Measurements from ENCODE around the gene ZDHHC22. TPM values are rescaled to one million over a fixed set of nuclear protein-coding genes. Genes with fewer than 3 reads are reported as not detected.

Gene ZDHHC22
- total and polyA plus RNA-seq, 3 donors from 2014 or later = 0.84 to 3.2 (median 1.7) TPM

- DNase-seq = no peak
- H3K4me1 ChIP-seq = peaks cover 4% of the 10 kb centered on the region
- H3K27ac ChIP-seq = no peak overlapping the region
- TF ChIP-seq POLR2A (IDR thresholded peaks at IDR 0.05) = no peak
- TF ChIP-seq, protein P1, sequence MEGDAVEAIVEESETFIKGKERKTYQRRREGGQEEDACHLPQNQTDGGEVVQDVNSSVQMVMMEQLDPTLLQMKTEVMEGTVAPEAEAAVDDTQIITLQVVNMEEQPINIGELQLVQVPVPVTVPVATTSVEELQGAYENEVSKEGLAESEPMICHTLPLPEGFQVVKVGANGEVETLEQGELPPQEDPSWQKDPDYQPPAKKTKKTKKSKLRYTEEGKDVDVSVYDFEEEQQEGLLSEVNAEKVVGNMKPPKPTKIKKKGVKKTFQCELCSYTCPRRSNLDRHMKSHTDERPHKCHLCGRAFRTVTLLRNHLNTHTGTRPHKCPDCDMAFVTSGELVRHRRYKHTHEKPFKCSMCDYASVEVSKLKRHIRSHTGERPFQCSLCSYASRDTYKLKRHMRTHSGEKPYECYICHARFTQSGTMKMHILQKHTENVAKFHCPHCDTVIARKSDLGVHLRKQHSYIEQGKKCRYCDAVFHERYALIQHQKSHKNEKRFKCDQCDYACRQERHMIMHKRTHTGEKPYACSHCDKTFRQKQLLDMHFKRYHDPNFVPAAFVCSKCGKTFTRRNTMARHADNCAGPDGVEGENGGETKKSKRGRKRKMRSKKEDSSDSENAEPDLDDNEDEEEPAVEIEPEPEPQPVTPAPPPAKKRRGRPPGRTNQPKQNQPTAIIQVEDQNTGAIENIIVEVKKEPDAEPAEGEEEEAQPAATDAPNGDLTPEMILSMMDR (IDR thresholded peaks at IDR 0.05) = no peak
- WGBS, 2 donors = 94 to 97% methylated on average over 3 of the region's 3 CpGs
- no peaks in the 10 kb centered on the region for H3K9me3 ChIP-seq
- H3K27me3 ChIP-seq = no peaks in the 10 kb centered on the region
- H3K36me3 ChIP-seq (ENCODE audit: low read depth, missing control alignments) = no peaks in the 10 kb centered on the region
- intact Hi-C loops (cut with DNase I; ENCODE audit: low total_unique reads) = no loop called here
- no peak overlapping the region for H3K4me3 ChIP-seq
Measured at GRCh38 chr14:77086017-77086727, 55.4 kb downstream of the ZDHHC22 start.

DNA sequence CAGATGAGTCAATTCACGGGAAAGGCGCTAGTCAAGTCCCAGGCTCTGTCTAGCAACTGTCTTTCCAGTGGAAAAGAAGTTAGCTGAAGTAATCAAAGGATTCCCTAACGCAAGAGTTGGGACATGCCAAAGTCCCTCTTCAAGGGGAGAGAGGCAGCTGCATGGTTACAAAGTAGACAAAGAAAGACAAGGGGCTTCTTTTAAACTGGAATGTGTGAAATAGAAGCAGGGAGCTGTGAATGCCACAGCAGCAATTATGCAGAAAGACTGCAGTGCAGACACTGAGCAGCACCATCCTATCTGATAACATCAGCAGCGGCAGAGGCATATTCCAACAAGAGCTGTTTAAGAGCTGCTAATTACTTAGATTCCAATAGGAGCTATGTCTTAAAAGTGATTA, 56.1 kb downstream of the ZDHHC22 start:
- H3K36me3 ChIP-seq (ENCODE audit: low read depth, missing control alignments) = no peaks in the 10 kb centered on the region
- no peak overlapping the region for H3K4me3 ChIP-seq
- no peaks in the 10 kb centered on the region for H3K9me3 ChIP-seq
- H3K27ac ChIP-seq = no peak overlapping the region
- peaks cover 4% of the 10 kb centered on the region for H3K4me1 ChIP-seq
- H3K27me3 ChIP-seq = no peaks in the 10 kb centered on the region
- no peak for DNase-seq
- intact Hi-C loops (cut with DNase I; ENCODE audit: low total_unique reads) = no loop called here
- 63 to 65% methylated on average over 4 of the region's 4 CpGs for WGBS, 2 donors
- TF ChIP-seq, protein P1 (IDR thresholded peaks at IDR 0.05) = no peak
- no peak for TF ChIP-seq POLR2A (IDR thresholded peaks at IDR 0.05)

- TF ChIP-seq, protein P1 (IDR thresholded peaks at IDR 0.05) = no peak
- no peak for TF ChIP-seq POLR2A (IDR thresholded peaks at IDR 0.05)
- H3K36me3 ChIP-seq (ENCODE audit: low read depth, missing control alignments) = no peaks in the 10 kb centered on the region
- H3K9me3 ChIP-seq = no peaks in the 10 kb centered on the region
- no peak overlapping the region for H3K27ac ChIP-seq
- DNase-seq = no peak
- WGBS, 2 donors = 72 to 77% methylated on average over 5 of the region's 5 CpGs
- intact Hi-C loops (cut with DNase I; ENCODE audit: low total_unique reads) = no loop called here
- H3K4me3 ChIP-seq = no peak overlapping the region
- H3K4me1 ChIP-seq = peaks cover 4% of the 10 kb centered on the region
- no peaks in the 10 kb centered on the region for H3K27me3 ChIP-seq
Measured at GRCh38 chr14:77084985-77085384, 56.6 kb downstream of the ZDHHC22 start.

GRCh38 chr14:77083082-77083481, 58.5 kb downstream of the ZDHHC22 start:
- 66 to 72% methylated on average over 3 of the region's 3 CpGs for WGBS, 2 donors
- DNase-seq = no peak
- TF ChIP-seq, protein P1 (IDR thresholded peaks at IDR 0.05) = no peak
- no peak for TF ChIP-seq POLR2A (IDR thresholded peaks at IDR 0.05)
- Histone ChIP-seq H3K36me3 (ENCODE audit: low read depth, missing control alignments) (no peaks in the 10 kb centered on the region), H3K4me3 (no peak overlapping the region), H3K9me3 (no peaks in the 10 kb centered on the region), H3K4me1 (peaks cover 4% of the 10 kb centered on the region), H3K27me3 (no peaks in the 10 kb centered on the region), H3K27ac (no peak overlapping the region)
- intact Hi-C loops (cut with DNase I; ENCODE audit: low total_unique reads) = no loop called here

- H3K9me3 ChIP-seq = no peaks in the 10 kb centered on the region
- no peak for DNase-seq
- no peaks in the 10 kb centered on the region for H3K36me3 ChIP-seq (ENCODE audit: low read depth, missing control alignments)
- no peak overlapping the region for H3K27ac ChIP-seq
- WGBS, 2 donors = 83 to 88% methylated on average over 3 of the region's 3 CpGs
- no peak for TF ChIP-seq POLR2A (IDR thresholded peaks at IDR 0.05)
- TF ChIP-seq, protein P1 (IDR thresholded peaks at IDR 0.05) = no peak
- intact Hi-C loops (cut with DNase I; ENCODE audit: low total_unique reads) = no loop called here
- H3K27me3 ChIP-seq = no peaks in the 10 kb centered on the region
- H3K4me3 ChIP-seq = no peak overlapping the region
- peaks cover 4% of the 10 kb centered on the region for H3K4me1 ChIP-seq
Measured at GRCh38 chr14:77082356-77082755, 59.2 kb downstream of the ZDHHC22 start.

All from testis (tissue), 3 donors.